Measurements from ENCODE around the gene ZER1. TPM values are rescaled to one million over a fixed set of nuclear protein-coding genes. Genes with fewer than 3 reads are reported as not detected.

The ZER1 gene
- total and polyA plus RNA-seq, 3 donors from 2014 or later, result 96.8 to 118 (median 112) TPM

GRCh38 chr9:128764361-128764760 lies 7.4 kb downstream of the ZER1 start:
- TF ChIP-seq POLR2A (IDR thresholded peaks at IDR 0.05) (no peak), CTCF (IDR thresholded peaks at IDR 0.05) (no peak)
- intact Hi-C loops (cut with DNase I; ENCODE audit: low total_unique reads), result no loop called here

GRCh38 chr9:128762671-128763449 lies 8.9 kb downstream of the ZER1 start:
- no peak for TF ChIP-seq CTCF (IDR thresholded peaks at IDR 0.05)
- TF ChIP-seq POLR2A (IDR thresholded peaks at IDR 0.05), result no peak
- Histone ChIP-seq H3K27ac (no peak overlapping the region), H3K27me3 (no peaks in the 10 kb centered on the region)

More at GRCh38 chr9:128764361-128764760, 7.4 kb downstream of the ZER1 start:
- DNase-seq, result no peak
- no peak overlapping the region for H3K27ac ChIP-seq
- H3K4me1 ChIP-seq, result no peaks in the 10 kb centered on the region
- no peaks in the 10 kb centered on the region for H3K36me3 ChIP-seq (ENCODE audit: low read depth, missing control alignments)
- WGBS, 2 donors, result 93 to 98% methylated on average over 4 to 6 of the region's 6 CpGs
- no peaks in the 10 kb centered on the region for H3K27me3 ChIP-seq
- H3K4me3 ChIP-seq, result no peak overlapping the region
- H3K9me3 ChIP-seq, result no peaks in the 10 kb centered on the region

GRCh38 chr9:128757602-128758001 lies 14.1 kb downstream of the ZER1 start:
- WGBS, 2 donors, result 80 to 95% methylated on average over 6 of the region's 6 CpGs
- no peaks in the 10 kb centered on the region for H3K4me1 ChIP-seq
- H3K27me3 ChIP-seq, result no peaks in the 10 kb centered on the region
- TF ChIP-seq POLR2A (IDR thresholded peaks at IDR 0.05) (no peak), CTCF (IDR thresholded peaks at IDR 0.05) (no peak)
- no peak overlapping the region for H3K27ac ChIP-seq
- intact Hi-C loops (cut with DNase I; ENCODE audit: low total_unique reads), result no loop called here
- no peaks in the 10 kb centered on the region for H3K36me3 ChIP-seq (ENCODE audit: low read depth, missing control alignments)
- H3K4me3 ChIP-seq, result no peak overlapping the region
- no peaks in the 10 kb centered on the region for H3K9me3 ChIP-seq
- no peak for DNase-seq

More at GRCh38 chr9:128762671-128763449, 8.9 kb downstream of the ZER1 start:
- Histone ChIP-seq H3K4me3 (no peak overlapping the region), H3K36me3 (ENCODE audit: low read depth, missing control alignments) (no peaks in the 10 kb centered on the region), H3K4me1 (no peaks in the 10 kb centered on the region), H3K9me3 (no peaks in the 10 kb centered on the region)
- 81 to 92% methylated on average over 9 of the region's 9 CpGs for WGBS, 2 donors
- no peak for DNase-seq
- intact Hi-C loops (cut with DNase I; ENCODE audit: low total_unique reads), result no loop called here

- Histone ChIP-seq H3K9me3 (no peaks in the 10 kb centered on the region), H3K4me3 (no peak overlapping the region), H3K27ac (no peak overlapping the region), H3K36me3 (ENCODE audit: low read depth, missing control alignments) (no peaks in the 10 kb centered on the region), H3K4me1 (no peaks in the 10 kb centered on the region), H3K27me3 (no peaks in the 10 kb centered on the region)
- DNase-seq, result no peak
- no peak for TF ChIP-seq POLR2A (IDR thresholded peaks at IDR 0.05)
- intact Hi-C loops (cut with DNase I; ENCODE audit: low total_unique reads), result no loop called here
- WGBS, 2 donors, result 91 to 94% methylated on average over 11 to 16 of the region's 16 CpGs
These were observed 18.1 kb downstream of the ZER1 start for GRCh38 chr9:128753627-128754026.

GRCh38 chr9:128750926-128751595 lies 20.7 kb downstream of the ZER1 start:
- Histone ChIP-seq H3K27ac (no peak overlapping the region), H3K4me1 (peaks cover 4% of the 10 kb centered on the region), H3K36me3 (ENCODE audit: low read depth, missing control alignments) (no peaks in the 10 kb centered on the region), H3K27me3 (no peaks in the 10 kb centered on the region), H3K9me3 (no peaks in the 10 kb centered on the region), H3K4me3 (no peak overlapping the region)
- intact Hi-C loops (cut with DNase I; ENCODE audit: low total_unique reads), result no loop called here
- TF ChIP-seq CTCF (IDR thresholded peaks at IDR 0.05), result no peak
- no peak for TF ChIP-seq POLR2A (IDR thresholded peaks at IDR 0.05)
- DNase-seq, result no peak
- WGBS, 2 donors, result 89 to 90% methylated on average over 12 to 22 of the region's 22 CpGs
